GM13976 (cell line): ENCODE results near the gene EYS.

Experiments used
- DNase-seq: peaks from one replicate; pipeline ENCODE4 v3.0.0; 2012; ENCODE audit warnings: low spot score
- in situ Hi-C: fragments of 300-500 bp; cut with MboI; formaldehyde crosslinking; loops from one replicate; pipeline ENCODE4 v1.12.0; 2022; ENCODE audit warnings: low sequenced_read_pairs, mixed read lengths, inconsistent platforms; ENCODE audit not compliant: unreplicated experiment
- TF ChIP-seq, protein P1 (sequence below): IDR thresholded peaks from 2 replicates; pipeline ENCODE4 v1.5.1; 2012; ENCODE audit warnings: borderline replicate concordance, mild to moderate bottlenecking; ENCODE audit not compliant: insufficient read depth; ENCODE audit errors: extremely low read depth, missing control alignments, control extremely low read depth

Gene EYS

DNA sequence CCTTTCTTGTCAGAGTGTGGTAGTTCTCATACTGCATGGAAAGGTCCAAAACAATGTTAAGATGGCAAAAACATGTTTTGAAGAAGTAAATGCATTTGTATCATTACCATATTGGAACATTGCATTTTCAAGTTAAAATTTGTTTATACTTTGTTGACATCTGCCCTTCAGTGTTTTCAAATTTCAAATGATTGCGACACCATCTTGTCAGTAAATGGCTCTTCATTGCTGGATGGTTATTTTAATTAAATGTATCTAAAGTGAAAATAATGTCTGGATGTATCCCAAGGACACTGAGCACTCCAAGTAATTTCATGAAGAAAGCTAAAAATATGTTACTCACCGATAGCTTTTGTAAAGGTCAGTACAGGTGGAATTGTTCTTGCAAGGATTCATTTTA, 761.6 kb downstream of the EYS start:
- in situ Hi-C loops, result no loop called here

DNA sequence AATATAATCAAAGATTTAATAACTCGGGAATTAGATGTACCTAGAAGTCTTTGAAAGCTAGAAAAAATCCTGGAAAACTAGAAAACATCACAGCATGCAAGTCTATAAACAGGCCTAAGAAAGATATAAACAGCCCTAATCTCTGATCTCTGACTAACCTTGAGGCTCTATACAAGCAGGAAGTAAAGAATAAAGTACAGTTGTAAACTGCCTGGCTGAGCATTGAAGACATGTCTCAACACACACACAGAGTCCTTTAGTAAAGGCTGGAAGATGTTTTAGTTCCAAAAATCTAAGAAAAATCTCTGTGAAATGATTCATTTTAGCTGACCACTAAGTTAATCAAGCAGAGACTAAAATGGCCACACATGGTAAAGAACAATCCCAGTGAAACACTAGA, 774.5 kb downstream of the EYS start:
- TF ChIP-seq, protein P1, sequence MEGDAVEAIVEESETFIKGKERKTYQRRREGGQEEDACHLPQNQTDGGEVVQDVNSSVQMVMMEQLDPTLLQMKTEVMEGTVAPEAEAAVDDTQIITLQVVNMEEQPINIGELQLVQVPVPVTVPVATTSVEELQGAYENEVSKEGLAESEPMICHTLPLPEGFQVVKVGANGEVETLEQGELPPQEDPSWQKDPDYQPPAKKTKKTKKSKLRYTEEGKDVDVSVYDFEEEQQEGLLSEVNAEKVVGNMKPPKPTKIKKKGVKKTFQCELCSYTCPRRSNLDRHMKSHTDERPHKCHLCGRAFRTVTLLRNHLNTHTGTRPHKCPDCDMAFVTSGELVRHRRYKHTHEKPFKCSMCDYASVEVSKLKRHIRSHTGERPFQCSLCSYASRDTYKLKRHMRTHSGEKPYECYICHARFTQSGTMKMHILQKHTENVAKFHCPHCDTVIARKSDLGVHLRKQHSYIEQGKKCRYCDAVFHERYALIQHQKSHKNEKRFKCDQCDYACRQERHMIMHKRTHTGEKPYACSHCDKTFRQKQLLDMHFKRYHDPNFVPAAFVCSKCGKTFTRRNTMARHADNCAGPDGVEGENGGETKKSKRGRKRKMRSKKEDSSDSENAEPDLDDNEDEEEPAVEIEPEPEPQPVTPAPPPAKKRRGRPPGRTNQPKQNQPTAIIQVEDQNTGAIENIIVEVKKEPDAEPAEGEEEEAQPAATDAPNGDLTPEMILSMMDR, result no peak
- in situ Hi-C loops, result no loop called here
- no peak for DNase-seq

More for the DNA sequence above, 761.6 kb downstream of the EYS start:
- TF ChIP-seq, protein P1, result no peak
- no peak for DNase-seq

DNA sequence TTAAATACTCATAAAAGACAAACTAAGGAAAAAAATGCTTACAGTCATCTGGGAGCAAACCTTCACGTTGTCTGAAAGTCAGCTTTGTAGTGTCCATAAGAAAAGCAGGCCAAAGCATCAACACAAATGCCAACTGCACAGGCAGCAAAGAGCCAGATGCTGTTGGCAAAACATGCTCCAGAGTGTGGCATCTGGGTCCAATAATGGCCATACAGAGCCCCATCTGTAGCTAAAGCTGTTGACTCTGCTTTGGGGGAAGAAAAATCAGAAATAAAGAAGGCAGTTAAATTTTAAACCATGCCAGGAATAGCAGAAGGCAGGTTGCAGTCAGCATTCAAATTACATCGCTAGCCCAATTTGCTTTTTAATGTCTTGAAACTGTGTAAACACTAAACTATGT, 776.3 kb downstream of the EYS start:
- DNase-seq, result no peak

DNA sequence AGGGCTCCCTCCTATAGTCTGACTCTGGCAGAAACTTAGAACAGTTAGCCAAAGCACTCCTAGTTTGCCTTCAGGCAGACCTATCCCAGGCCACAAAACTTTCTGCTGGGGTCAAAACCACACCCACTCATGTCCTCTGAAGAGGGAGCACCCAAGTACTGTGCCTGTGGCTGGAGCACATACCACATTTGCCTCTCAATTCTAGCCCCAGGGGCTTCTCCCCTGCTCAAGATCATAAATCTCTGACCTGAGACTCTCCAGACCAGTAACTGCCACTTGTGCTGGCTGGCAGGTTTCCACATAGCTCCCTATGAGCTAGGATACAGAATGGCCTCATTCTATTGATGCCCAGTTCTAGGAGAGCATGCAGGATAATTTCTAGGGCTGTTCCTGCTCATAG, 781.0 kb downstream of the EYS start:
- in situ Hi-C loops, result no loop called here
- DNase-seq, result no peak

More for the DNA sequence above, 776.3 kb downstream of the EYS start:
- in situ Hi-C loops, result no loop called here
- TF ChIP-seq, protein P1, result no peak

DNA sequence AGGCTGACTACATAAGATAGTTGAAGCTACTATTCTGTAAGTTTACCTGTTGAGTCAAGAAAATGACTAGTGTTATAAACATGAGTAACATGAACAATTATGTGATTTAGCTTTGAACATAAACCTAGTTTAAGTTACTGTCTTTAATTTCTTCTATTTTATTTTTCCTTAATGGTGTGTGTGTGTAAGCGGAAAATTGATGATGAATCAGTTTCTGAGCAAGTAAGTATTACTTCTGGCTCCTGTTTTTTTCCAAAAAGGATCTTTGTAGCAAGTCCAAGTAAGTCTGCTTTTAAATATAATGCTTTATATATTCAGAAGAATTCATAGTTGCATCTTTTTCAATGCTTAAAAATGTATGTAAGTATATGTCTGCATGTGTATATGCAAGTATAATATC, 786.8 kb downstream of the EYS start:
- in situ Hi-C loops, result no loop called here
- TF ChIP-seq, protein P1, result no peak
- no peak for DNase-seq

More for the DNA sequence above, 781.0 kb downstream of the EYS start:
- TF ChIP-seq, protein P1, result no peak

DNA sequence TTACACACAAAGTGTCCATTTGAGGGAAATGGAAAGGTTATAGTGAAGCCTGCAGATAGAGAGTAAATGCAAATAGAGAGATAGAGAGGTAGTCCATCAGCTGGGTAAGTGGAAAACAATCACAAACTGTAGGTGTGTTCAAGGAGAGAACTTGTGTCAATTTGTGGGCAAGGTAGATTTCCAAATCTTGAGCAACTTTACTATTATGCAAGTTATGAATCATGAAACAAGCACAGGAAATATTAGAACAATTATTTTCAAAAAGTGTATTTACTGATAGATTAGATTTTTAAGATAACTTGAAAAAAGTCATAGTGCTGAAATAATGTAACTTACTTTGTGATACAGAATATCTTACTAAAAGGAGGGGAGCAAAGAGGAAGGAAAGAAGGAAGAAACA, 792.9 kb downstream of the EYS start:
- TF ChIP-seq, protein P1, result no peak
- in situ Hi-C loops, result no loop called here
- no peak for DNase-seq

DNA sequence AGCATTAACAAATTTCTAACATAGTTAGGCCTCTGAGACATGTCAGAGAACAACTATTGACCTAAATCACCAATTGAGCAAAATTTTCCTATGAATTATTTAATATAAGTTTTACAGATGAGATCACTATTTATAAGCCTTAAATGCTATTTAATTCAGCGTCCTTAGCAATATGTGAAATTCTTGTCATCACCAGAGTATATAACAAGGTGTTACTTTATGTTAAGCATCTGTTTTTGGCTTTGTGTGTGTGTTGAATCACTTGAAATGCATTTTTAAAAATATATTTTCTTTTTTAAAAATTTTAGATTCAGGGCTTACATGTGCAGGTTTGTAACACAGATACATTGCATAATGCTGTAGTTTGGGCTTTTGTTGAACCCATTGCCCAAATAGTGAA, 794.1 kb downstream of the EYS start:
- no peak for DNase-seq
- in situ Hi-C loops, result no loop called here
- TF ChIP-seq, protein P1, result no peak
